ENCODE results near the gene EIF4G3.
"Not testable (repeated sequence)": the region's sequence is repeated elsewhere in the genome, so short reads cannot be mapped to it uniquely, and the experiment has no call there.

The EIF4G3 gene

GRCh38 chr1:21152423-21153100, 24.1 kb downstream of the EIF4G3 start:
- DNase-seq: peak in 3 of 58 donors; percentile 13 to 50 (median 14)

- DNase-seq: peak in 27 of 58 donors; percentile 1 to 46 (median 24)
These were observed 26.8 kb downstream of the EIF4G3 start for GRCh38 chr1:21149855-21150432.

DNA sequence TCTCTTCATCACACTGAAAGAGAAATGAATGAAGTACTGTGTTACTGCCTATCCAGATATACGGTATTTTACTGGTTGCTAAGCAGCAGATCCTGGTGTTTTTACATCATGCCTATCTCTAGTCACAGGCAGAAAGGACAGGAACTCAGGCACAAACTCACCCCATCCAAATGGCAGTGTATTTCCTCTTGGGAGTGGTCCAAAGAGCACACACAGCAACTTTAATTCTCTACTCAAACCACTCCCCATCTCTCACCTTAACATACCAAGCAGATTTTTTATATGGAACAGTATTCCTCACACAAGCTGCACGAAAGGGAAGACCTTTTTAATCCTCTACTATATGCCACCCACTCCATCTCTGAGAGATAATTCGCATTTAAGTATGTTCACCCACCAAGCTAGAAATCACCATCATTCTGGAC, 27.3 kb downstream of the EIF4G3 start:
- DNase-seq: peak in 17 of 58 donors; percentile 5 to 61 (median 21)

DNA sequence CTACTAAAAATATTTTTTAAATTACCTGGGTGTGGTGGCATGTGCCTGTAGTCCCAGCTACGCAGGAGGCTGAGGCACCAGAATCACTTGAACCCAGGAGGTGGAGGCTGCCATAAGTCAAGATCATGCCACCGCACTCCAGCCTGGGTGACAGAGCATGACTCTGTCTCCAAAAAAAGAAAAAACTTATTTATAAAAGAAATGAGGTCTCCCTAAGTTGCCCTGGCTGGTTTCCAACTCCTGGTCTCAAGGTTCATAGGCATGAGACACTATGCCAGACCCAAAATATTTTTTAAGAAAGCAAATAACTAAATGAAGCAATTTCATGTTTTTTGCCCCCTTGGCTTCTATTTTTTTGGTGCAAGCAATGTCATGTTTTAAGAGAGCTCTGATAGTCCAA, 32.9 kb downstream of the EIF4G3 start:
- no peak for DNase-seq

DNA sequence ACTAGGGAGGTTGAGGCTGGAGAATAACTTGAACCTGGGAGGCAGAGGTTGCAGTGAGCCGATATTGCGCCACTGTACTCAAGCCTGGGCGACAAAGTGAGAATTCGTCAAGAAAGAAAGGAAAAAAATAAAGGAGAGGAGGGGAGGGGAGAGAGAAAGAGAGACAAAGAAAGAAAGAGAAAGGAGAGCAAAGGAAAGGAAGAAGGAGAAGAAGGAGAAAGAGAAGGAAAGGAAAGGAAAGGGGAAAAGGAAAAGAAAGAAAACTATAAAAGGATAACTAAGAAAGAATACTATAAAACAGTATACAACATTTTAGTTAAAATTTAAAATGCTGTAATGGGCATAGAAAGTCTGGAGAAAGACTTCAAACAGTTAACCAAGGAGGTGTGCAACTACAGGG, 33.6 kb downstream of the EIF4G3 start:
- no peak for DNase-seq

- DNase-seq: no peak
These were observed 35.7 kb downstream of the EIF4G3 start for GRCh38 chr1:21141030-21141429.

- DNase-seq: peak in 15 of 58 donors; percentile 2 to 70 (median 8)
These were observed 37.1 kb downstream of the EIF4G3 start for GRCh38 chr1:21139601-21140000.

DNA sequence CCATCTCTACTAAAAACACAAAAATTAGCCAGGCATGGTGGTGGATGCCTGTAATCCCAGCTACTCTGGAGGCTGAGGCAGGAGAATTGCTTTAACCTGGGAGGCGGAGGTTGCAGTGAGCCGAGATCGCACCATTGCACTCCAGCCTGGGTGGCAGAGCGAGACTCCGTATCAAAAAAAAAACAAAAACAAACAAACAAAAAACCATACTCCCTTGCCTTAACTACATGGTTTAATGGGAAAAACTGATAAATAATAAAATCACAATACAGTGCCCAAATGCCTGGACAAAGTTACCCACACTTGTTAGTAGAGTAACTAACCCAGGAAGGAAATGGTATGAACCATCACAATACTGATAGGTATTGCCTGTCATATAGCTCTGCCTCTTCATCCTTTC, 40.4 kb downstream of the EIF4G3 start:
- DNase-seq: not testable (repeated sequence)

GRCh38 chr1:21131200-21131599, 45.5 kb downstream of the EIF4G3 start:
- no peak for DNase-seq

- no peak for DNase-seq
These were observed 47.3 kb downstream of the EIF4G3 start for GRCh38 chr1:21129407-21129806.

- DNase-seq: no peak
These were observed 50.4 kb downstream of the EIF4G3 start for GRCh38 chr1:21126324-21126723.

DNA sequence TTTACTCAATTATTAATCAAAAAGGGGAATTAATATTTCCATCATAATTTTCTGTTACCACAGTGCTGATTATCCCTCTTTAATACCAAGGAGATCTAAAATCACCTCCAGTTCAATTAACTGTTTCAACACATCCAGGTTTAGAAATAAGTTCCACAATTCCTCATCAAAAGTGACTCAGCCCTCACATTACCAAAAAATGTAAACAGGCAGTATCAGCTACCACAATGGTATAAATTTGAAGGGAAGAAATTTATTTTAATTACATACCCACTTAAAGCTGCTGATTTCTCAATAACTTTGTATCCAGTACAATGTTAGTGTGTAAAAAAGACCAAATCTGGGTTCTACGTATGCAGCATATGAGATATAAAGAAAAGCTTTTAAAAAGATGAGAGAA, 51.9 kb downstream of the EIF4G3 start:
- DNase-seq: no peak

GRCh38 chr1:21123287-21123948, 53.3 kb downstream of the EIF4G3 start:
- no peak for DNase-seq

DNA sequence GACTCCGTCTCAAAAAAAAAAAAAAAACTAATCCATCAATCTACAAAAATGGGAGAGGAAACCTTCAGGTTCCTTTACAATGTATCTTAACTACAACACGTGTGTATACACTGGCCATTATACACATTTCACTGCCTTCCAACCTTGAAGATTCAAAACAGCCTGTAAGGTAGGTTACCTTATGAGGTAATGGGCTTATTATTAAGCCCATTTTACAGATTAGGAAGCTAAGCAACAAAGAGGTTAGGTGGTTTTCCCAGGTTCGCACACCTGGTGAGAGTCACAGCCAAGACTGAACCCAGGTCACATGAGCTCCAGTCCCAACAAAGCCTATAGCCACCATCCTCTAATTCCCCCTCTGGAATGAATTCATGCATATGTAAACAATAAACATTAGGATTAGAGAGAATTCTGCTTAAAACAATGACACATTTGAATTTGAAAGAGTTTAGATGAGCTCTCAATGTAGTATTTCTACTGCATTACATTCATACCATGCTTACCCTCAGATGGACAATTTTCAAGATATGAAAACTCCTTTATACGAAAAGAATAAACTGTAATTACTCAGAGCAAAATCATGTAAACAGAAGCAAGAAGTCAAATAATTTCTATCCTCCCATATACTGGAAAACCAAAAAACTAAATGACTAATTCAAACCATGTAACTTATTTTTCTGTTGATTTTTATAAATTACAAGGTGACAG, 54.8 kb downstream of the EIF4G3 start:
- DNase-seq: no peak

DNA sequence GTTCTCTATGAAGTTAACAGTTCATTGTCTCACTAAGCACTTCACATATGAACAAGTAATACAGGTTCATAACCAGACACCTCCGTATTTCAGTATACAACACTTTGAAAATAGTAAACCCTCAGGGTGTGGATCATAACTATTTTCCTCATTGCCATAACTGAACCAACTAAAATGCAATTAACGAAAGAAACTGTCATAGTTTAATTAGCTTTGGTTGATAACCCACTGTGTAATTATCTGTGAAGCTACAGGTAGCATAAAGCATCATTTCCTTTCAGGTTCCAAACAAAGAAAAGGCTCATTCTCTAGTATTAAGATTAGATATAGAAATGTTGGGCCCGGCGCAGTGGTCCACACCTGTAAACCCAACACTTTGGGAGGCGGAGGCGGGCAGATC, 58.5 kb downstream of the EIF4G3 start:
- DNase-seq: no peak

GRCh38 chr1:21117597-21118001, 59.1 kb downstream of the EIF4G3 start:
- DNase-seq: peak in 14 of 58 donors; percentile 5 to 80 (median 25)

GRCh38 chr1:21117159-21117558, 59.5 kb downstream of the EIF4G3 start:
- DNase-seq: no peak

DNA sequence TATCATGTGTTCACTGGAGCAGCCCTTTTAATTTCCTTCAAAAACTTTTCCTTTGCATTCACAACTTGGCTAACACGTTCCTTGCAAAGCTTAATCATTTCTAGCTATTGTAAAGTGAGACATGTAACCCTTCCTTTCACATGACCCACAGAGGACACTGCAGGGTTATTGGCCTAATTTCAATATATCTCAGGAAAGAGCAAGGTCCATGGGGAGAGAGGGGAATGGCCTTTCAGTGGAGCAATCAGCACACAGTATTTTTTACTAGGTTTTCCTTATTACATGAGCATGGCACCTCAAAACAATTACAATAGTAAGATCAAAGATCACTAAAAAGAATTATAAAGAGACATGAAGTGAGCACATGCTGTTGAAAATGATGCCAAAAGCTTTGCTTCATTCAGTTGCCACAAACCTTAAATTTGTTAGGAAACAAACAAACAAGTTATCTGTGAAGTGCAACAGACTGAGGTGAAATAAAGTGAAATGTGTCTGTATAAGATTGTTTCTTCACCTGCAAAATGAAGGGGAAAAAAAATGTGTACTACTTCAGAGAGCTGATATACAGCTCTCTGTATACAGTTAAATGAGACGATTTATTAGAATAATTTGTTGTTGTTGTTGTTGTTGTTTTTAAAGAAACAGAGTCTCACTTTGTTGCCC, 61.5 kb downstream of the EIF4G3 start:
- no peak for DNase-seq

- DNase-seq: no peak
These were observed 62.3 kb downstream of the EIF4G3 start for GRCh38 chr1:21114431-21114830.

DNA sequence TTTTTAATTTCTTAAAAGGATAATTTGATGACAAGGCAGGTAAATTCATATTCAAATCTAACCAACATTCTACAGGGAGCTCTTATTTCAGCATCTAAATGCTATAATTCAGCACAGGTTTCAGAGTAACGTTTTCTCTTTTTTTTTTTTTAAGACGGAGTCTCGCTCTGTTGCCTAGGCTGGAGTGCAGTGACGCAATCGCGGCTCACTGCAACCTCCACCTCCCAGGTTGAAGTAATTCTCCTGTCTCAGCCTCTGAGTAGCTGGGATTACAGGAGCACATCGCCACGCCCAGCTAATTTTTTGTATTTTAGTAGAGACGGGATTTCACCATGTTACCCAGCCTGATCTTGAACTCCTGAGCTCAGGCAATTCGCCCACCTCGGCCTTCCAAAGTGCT, 66.5 kb downstream of the EIF4G3 start:
- DNase-seq: no peak

DNA sequence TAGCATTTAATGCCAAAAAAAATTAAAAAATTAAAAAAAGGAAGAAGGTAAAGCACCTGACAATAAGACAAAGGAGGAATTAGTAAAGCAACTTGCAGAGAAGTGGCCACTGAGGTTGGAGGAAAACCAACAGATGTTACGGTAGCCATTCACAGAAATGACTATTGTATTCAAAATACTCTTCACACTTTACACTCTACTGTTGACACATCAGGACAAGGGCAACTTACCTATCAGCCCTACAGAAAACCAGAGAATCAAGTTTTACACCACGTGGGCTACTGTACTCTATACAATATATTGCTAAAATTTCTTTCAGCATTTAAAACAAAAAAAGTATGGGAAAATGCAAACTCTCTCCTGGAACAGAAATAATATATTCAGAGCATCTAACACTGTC, 70.0 kb downstream of the EIF4G3 start:
- no peak for DNase-seq

DNA sequence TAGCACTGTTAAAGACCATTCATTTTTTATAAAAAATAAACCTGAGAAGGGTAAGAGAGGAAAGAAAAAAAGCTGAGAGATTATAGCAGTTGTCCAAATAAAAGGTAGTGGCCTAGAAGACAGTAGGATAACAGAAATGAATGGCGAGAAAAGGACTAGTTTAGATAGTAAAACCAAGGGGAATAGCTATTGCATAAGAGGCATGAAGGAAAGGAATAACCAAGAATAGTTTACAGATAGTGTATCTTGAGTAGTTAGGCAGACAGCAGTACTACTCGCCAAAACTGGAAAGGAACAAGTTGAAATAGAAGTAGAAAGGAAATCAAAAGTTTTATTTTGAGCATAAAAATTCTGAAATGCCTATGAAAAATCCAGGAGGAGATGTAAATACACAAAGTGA, 70.5 kb downstream of the EIF4G3 start:
- no peak for DNase-seq
